ENCODE data around the gene FITM1.
A peak's percentile ranks its signal among the peaks of the same experiment; 100 is the strongest.

FITM1 gene

DNA sequence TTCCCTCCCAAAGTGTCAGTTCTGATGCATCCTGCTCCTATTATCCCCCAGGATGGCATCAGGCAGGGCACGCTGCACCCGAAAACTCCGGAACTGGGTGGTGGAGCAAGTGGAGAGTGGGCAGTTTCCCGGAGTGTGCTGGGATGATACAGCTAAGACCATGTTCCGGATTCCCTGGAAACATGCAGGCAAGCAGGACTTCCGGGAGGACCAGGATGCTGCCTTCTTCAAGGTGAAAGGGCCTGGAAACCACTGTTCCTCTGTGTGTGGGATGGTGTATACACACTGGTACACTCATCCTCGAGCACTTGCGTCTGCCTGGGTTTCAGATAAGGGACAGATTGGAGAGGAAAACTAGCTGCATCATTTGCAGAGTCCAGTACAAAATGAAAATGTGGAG, 31.6 kb downstream of the FITM1 start:
- DNase-seq, result peak; percentile 40

- no peak for DNase-seq
Measured at GRCh38 chr14:24164518-24164991, 34.1 kb downstream of the FITM1 start.

DNA sequence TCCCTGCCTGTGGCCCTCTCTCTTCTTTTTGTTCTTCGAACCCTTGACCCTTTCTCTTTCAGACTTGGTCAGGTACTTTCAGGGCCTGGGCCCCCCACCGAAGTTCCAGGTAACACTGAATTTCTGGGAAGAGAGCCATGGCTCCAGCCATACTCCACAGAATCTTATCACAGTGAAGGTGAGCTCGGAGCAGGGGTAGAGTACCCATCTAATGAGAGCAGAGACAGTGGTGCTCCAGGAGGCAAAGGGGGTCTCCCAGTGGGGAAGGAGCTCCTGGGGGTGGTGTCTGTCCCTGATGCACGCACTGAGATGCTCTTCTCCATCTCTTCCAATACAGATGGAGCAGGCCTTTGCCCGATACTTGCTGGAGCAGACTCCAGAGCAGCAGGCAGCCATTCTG, 35.3 kb downstream of the FITM1 start:
- DNase-seq, result no peak

DNA sequence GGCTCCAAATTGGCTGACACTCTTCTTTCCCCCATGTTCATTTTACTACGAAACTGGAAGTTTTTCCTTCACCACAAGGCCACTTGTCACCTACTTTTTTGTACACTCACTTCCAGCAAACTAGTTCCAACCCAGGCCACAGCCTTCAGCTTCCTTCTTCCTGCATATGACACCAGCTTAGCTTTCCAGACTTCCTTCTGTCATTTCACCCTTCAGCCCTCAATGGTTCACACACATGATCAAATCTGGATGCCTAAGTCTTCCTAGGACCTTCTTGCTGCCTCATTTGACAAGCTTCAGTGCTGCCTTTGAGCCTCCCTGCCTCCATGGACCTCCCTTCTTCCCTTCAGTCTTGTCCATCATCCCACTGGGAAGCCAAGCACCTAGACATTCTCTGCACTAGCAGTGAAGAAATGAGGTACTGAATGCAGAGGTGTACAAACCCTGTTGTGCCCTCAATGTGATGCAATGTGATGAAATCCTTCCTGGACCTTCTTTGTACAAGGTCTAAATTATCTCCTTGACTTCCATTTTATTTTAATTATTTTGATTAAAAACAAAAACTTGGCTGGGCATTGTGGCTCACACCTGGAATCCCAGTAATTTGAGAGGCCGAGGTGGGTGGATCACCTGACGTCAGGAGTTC, 37.1 kb downstream of the FITM1 start:
- DNase-seq, result no peak

GRCh38 chr14:24171422-24172260, 41.2 kb downstream of the FITM1 start, which contains the start of gene REC8:
TSS of gene REC8 (plus strand) at chr14:24172080. CDS start at chr14:24172553, 473 bp downstream.
- peak; percentile 67 for DNase-seq

DNA sequence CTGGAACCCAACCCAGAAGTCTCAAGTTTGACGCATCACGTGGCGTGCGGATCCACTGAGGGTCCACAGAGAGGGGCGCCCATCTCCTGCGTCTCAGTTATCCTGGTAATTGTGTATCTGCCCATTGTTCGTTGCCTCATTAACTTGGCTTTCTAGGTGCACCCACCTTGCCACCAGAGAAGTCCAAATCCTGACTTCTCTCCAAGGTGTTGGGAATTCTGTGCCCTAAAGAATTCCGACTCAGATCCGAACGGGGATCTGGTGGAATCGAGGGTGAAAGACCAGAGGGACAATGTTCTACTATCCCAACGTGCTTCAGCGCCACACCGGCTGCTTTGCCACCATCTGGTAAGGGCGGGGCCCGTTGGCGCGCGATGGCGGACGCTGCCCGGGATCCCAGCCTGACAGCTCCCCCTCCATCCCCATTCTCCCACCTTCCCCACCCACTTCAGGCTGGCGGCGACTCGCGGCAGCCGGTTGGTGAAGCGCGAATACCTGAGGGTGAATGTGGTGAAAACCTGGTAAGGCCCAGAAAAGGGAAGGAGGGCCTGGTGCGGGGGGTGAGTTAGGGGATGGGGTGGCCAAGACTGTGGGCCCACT, 41.9 kb downstream of the FITM1 start:
- no peak for DNase-seq

- no peak for DNase-seq
Measured at GRCh38 chr14:24172871-24173281, 42.4 kb downstream of the FITM1 start.

GRCh38 chr14:24176599-24176998, 46.1 kb downstream of the FITM1 start:
- no peak for DNase-seq

DNA sequence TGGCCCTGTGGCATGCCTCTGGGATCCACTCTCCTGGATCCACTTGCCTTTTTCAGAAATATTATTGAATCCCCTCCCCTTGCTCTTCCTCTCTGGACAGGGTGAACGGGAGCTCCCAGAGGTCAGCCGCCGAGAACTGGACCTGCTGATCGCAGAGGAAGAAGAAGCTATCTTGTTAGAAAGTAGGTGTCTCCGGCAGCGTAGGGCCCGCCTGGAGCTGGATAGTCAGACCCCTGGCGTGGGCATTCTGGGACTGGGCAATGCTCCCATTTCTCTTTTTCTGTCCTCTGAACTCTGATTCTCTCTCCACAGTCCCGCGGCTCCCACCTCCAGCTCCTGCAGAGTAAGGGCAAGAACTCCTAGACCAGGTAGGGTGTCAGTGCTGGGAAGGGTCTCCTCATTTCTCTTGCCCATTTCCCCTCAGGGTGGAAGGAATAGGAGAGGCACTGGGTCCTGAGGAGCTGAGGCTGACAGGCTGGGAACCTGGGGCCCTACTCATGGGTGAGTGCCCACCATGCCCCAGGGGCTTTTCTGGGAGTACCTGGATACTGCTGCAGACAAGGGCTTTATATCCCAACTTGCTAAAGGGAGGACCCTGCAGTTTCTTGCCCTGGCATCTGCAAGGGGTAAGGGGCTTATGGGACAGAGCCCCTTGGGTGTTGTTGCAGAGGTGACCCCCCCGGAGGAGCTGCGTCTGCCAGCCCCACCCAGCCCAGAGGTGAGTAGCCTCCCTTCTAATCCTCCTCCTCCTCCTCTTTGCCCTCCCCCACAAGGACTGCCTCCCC, 46.8 kb downstream of the FITM1 start:
- DNase-seq, result no peak

DNA sequence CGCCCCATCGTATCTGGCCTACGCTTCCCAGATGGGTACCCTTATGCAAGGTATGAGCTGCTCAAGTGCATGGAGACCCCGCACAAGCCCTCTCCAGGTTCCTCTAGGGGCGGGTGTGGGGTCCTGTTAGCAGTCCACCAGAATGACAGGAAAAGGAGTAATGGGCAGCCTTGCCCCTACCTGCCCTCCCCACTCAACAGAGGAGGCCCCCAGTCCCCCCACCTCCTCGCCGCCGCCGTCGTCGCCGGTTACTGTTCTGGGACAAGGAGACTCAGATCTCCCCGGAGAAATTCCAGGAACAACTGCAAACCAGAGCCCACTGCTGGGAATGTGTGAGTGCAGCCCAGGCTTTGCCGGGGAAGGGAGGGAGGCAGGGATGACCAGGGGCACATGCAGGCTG, 47.4 kb downstream of the FITM1 start:
- DNase-seq, result no peak

DNA sequence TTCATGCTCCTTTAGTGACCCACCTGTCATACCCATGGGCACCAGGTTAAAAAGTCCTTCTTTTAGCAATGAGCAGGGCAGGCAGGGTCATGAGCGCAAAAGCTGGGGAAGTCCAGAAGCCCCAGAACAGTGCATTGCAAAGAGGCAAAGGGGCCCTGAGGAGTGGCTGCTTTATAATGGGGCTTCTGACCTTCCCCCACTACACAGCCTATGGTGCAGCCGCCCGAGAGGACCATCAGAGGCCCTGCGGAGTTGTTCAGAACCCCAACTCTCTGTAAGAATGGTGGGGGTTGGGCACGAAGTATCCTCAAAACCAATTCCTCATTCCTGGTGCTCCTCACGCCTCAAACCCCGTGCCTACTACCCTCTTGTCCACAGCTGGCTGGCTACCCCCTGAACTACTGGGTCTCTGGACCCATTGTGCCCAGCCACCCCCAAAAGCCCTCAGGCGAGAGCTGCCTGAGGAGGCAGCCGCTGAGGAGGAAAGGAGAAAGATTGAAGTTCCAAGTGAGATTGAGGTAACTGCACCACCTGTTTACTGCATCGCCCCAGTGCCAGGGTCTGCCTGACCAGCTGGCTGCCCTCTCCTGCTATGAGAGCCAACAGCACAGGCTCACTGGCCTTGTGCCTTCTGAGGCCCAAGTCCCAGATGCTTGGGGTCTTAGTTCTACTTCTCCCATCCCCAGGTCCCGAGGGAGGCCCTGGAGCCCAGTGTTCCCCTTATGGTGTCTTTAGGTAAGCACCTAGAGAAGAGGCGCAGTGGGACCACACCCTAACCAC, 48.1 kb downstream of the FITM1 start:
- DNase-seq, result no peak

- no peak for DNase-seq
Measured at GRCh38 chr14:24179294-24179960, 49.0 kb downstream of the FITM1 start.

DNA sequence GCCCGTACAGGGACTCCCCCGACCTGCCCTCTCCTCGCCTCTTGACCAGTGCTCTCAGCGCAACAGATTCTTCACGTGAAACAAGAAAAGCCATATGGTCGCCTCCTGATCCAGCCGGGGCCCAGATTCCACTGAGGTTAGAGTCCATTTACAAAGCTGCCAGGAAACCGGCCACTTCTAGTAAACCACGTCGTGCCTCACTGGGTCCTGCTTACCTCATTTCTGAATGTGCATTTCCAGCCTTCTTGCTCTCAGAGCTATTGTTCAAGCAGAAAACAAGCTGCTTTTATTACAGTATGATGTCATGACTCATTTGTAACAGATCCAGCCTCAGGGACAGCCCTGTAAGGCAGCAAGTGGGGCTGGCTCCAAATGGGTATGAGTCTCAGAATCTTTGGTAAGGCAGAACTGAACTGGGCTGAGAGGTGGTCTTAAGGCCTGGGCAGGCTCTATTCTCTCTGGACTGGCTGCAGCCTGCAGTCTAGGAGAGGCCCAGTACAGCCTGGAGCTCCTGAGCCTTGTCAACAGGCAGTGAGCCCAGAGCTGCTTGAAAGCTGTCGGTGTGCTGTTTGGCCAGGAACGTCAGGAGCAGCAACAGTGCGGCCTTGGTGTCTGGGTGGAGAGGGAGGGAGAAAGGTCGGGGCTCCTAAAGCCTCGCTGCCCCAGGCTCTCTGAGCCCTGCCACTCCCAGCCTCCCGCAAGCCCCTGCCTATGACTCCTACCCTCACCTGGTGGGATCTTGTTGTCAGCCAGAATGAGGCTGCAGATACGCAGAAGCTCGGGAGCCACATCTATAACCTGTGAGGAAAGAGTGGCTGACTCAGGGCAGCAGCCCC, 49.7 kb downstream of the FITM1 start:
- DNase-seq, result no peak

GRCh38 chr14:24181371-24182077, 51.1 kb downstream of the FITM1 start:
- DNase-seq, result no peak
